ENCODE data around the gene URB1. TPM values are rescaled to one million over a fixed set of nuclear protein-coding genes. Genes with fewer than 3 reads are reported as not detected.

The URB1 gene
- total RNA-seq, 1 donor from 2014 or later = 11.6 TPM

DNA sequence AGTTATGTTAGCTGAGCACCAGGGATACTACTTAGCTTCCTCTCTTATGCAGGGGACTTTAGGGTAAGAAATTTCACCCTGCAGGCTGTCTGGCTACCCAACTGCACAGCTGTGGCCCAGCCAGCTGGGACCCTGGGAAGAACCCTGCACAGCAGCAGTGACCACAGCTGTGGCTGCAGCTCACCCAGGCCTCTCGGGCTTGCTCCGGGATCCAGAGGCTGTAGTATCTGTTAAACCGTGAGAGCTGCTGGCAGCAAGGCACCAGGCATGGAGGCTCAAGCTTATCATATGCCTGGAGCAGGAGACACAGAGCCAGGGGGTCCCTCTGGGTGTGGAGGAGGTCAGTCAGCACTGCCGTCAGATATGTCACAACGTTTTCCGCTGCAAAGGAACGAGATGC, 40.3 kb downstream of the URB1 start:
- TF ChIP-seq, protein P1, sequence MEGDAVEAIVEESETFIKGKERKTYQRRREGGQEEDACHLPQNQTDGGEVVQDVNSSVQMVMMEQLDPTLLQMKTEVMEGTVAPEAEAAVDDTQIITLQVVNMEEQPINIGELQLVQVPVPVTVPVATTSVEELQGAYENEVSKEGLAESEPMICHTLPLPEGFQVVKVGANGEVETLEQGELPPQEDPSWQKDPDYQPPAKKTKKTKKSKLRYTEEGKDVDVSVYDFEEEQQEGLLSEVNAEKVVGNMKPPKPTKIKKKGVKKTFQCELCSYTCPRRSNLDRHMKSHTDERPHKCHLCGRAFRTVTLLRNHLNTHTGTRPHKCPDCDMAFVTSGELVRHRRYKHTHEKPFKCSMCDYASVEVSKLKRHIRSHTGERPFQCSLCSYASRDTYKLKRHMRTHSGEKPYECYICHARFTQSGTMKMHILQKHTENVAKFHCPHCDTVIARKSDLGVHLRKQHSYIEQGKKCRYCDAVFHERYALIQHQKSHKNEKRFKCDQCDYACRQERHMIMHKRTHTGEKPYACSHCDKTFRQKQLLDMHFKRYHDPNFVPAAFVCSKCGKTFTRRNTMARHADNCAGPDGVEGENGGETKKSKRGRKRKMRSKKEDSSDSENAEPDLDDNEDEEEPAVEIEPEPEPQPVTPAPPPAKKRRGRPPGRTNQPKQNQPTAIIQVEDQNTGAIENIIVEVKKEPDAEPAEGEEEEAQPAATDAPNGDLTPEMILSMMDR (conservative IDR thresholded peaks at IDR 0.05; ENCODE audit: low read depth, low read length) = no peak
- H3K4me3 ChIP-seq (ENCODE audit: low read depth, low read length) = no peak overlapping the region
- no peak for DNase-seq (ENCODE audit: low read depth)

DNA sequence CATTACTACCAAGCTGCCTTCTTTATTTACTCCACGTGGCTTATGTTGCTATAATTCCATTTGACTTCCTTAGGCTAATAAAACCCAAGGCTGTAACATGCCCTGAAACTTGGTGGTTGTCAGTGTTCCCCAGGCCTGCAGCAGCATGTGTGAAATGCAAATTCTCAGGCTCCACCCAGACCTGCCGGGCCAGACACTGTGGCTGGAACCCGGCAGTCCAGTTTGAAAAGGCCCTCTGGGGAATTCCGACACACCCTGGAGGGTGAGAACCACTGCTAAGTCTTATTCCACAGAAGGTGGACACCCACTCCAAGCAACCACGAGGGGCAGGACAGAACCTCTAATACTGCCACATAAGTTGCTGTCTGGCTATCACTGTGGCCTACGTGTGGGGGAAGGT, 41.4 kb downstream of the URB1 start:
- DNase-seq (ENCODE audit: low read depth) = no peak
- H3K4me3 ChIP-seq (ENCODE audit: low read depth, low read length) = no peak overlapping the region
- TF ChIP-seq, protein P1 (conservative IDR thresholded peaks at IDR 0.05; ENCODE audit: low read depth, low read length) = no peak

DNA sequence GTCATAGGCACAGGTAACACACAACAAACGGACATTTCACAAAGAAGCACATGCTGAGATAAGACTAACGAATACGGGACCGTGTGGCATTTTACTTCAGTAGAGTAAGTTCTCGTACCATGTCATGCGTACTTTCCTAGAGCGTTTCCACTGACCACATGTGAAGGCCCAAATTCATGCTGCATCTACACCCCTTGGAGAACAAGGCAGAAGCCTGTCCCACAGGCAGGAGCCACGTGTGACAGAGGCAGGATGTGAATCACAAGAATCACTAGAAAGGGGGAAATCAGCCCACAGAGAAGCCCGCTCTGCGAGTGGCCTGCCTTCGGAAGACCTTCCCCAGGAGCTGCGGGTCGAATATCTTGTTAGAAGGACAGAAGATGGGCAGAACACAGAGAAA, 41.8 kb downstream of the URB1 start:
- no peak for DNase-seq (ENCODE audit: low read depth)
- TF ChIP-seq, protein P1 (conservative IDR thresholded peaks at IDR 0.05; ENCODE audit: low read depth, low read length) = no peak

DNA sequence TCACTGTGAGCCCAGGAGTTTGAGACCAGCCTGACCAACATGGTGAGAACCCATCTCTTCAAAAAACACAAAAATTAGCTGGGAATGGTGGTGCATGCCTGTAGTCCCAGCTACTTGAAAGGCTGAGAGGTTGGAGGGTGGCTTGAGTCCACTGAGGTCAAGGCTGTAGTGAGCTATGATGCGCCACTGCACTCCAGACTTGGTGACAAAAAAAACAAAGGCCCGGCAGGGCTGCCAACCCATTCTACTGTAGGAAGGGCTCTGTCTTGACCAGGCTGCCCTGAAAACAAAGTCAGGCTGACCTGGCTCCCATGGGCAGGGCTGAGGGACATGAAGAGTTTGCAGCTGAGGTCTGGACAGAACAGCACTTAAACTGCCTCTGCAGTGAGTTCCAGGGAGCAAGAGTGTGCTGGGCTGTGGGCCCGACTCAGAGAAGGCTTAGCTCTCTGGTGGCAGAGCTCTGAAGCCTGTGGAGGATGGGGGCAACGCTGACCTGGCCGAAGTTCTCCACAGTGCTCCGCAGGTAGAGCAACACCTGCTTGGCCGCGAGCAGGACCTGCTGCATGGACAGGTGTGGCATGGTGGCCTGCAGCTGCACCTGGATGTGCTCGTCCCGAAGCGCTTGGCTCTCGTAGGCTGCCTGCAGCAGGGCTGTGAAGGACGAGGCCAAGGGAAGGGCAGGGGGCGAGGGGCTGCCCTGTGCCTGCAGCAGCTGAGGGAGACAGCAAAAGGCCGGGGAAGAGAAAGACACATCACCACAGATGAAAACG, 42.4 kb downstream of the URB1 start:
- DNase-seq (ENCODE audit: low read depth) = no peak
- TF ChIP-seq, protein P1 (conservative IDR thresholded peaks at IDR 0.05; ENCODE audit: low read depth, low read length) = no peak
- H3K4me3 ChIP-seq (ENCODE audit: low read depth, low read length) = no peak overlapping the region

More for the DNA sequence above, 41.8 kb downstream of the URB1 start:
- no peak overlapping the region for H3K4me3 ChIP-seq (ENCODE audit: low read depth, low read length)

DNA sequence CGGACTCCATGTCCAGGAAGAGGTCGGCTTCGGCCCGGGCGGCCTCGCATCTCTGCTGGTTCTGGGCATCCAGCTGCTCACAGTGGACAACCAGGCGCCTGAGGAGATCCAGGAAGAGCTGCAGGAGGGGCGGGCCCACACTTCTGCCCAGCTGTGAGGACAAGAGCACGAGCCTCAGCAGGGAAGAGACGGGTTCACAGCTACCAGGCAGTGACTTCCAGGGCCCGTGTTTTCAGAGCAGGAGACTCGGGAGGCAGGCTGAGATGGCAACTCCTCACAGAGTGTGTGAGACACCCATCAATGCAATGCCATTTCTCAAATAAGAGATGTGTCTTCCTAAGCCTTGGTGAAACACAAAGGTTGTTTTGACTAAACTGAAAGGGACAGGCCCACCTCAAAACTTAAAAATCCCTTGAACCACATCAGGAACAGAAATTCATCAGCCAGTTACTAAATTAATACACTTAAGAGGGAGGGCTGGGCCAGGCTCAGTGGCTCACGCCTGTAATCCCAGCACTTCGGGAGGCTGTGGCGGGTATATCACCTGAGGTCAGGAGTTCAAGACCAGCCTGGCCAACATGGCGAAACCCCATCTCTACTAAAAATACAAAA, 43.4 kb downstream of the URB1 start:
- DNase-seq (ENCODE audit: low read depth) = no peak
- H3K4me3 ChIP-seq (ENCODE audit: low read depth, low read length) = no peak overlapping the region
- TF ChIP-seq, protein P1 (conservative IDR thresholded peaks at IDR 0.05; ENCODE audit: low read depth, low read length) = no peak

DNA sequence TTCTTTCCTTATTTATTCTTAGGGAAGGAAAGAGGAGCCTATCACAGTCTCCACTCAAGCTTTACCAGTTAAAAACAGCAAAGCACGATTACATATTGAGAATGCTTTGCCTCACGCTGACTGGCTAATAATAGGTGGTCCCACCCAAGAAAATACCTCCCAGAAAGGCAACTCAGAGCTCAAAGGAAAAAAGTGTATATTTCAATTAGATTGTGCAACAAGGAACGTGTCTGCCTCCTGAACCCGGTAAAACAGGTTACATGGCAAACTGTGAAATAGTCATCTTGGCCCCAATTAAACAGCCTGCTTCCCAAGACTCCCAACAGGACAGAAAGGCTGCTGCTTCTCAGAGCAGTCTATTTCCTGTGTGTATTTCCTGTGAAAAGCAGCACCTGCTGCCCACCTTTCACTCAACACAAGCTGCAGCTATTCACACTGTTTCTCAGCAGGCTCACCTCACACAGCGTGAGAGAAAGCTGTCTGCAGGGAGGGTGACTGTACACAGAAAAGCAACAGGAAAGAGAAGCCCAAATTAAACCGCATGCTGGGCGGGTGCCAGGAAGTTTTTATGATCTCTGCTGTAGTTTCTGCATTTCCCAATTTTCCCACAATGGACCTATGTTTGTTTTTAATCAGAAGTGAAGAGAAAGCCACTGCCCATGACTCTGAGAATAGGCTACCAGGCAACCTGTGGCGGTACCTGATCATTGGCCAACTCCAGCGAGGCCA, 44.0 kb downstream of the URB1 start:
- DNase-seq (ENCODE audit: low read depth) = no peak
- TF ChIP-seq, protein P1 (conservative IDR thresholded peaks at IDR 0.05; ENCODE audit: low read depth, low read length) = no peak
- H3K4me3 ChIP-seq (ENCODE audit: low read depth, low read length) = no peak overlapping the region

Data from epithelial cell of proximal tubule (primary cell).